Esophagus (tissue), 2 donors: ENCODE data around the gene TMEM91. TPM values are rescaled to one million over a fixed set of nuclear protein-coding genes. Genes with fewer than 3 reads are reported as not detected.

ENCODE experiments used
- H3K27ac ChIP-seq, 2 donors: one replicate each; pipeline ENCODE4 v1.5.1; 2013; ENCODE audit warnings: low read depth in 2 of 2, mild to moderate bottlenecking in 2 of 2, inconsistent platforms in 1 of 2, low read length in 1 of 2, moderate library complexity in 1 of 2
- H3K27me3 ChIP-seq, 2 donors: one replicate each; pipeline ENCODE4 v1.6.1; 2013; ENCODE audit warnings: low read length in 2 of 2, control low read depth in 1 of 2, mild to moderate bottlenecking in 1 of 2; ENCODE audit not compliant: insufficient read depth in 2 of 2, control insufficient read depth in 1 of 2
- H3K36me3 ChIP-seq, 2 donors: one replicate each; pipeline ENCODE4 v1.6.1; 2013; ENCODE audit warnings: low read length in 1 of 2; ENCODE audit not compliant: control insufficient read depth in 2 of 2, insufficient read depth in 2 of 2
- H3K4me1 ChIP-seq, 2 donors: one replicate each; pipeline ENCODE4 v1.6.1; 2013; ENCODE audit warnings: low read length in 1 of 2; ENCODE audit not compliant: control insufficient read depth in 2 of 2, insufficient read depth in 2 of 2
- H3K4me3 ChIP-seq, 2 donors: one replicate each; pipeline ENCODE4 v1.5.1; 2013; ENCODE audit warnings: low read length in 2 of 2, mild to moderate bottlenecking in 2 of 2, low read depth in 1 of 2, moderate library complexity in 1 of 2
- H3K9me3 ChIP-seq, 2 donors: one replicate each; pipeline ENCODE4 v1.6.1; 2013; ENCODE audit warnings: mild to moderate bottlenecking in 2 of 2, low read depth in 1 of 2, low read length in 1 of 2, moderate library complexity in 1 of 2; ENCODE audit not compliant: control insufficient read depth in 2 of 2, insufficient read depth in 1 of 2
- WGBS, 2 donors: extraction: QIAGEN DNeasy Blood & Tissue Kit; methylation state at CpG; one replicate each; pipeline ENCODE4 v1.1.7; 2013; 5-methylcytosine and 5-hydroxymethylcytosine counted together
- polyA plus RNA-seq, 2 donors: library from polyadenylated mRNA; stranded (reverse); fragments of 200-250 nt; gene quantifications; one replicate each; pipeline ENCODE4 v1.2.3, GENCODE V29; 2013
- donor health status: healthy with polysubstance abuse.
- donor health status: Bipolar disorder and iron deficiency.

TMEM91 gene
- polyA plus RNA-seq, 2 donors, result 13.8 to 17.3 TPM

DNA sequence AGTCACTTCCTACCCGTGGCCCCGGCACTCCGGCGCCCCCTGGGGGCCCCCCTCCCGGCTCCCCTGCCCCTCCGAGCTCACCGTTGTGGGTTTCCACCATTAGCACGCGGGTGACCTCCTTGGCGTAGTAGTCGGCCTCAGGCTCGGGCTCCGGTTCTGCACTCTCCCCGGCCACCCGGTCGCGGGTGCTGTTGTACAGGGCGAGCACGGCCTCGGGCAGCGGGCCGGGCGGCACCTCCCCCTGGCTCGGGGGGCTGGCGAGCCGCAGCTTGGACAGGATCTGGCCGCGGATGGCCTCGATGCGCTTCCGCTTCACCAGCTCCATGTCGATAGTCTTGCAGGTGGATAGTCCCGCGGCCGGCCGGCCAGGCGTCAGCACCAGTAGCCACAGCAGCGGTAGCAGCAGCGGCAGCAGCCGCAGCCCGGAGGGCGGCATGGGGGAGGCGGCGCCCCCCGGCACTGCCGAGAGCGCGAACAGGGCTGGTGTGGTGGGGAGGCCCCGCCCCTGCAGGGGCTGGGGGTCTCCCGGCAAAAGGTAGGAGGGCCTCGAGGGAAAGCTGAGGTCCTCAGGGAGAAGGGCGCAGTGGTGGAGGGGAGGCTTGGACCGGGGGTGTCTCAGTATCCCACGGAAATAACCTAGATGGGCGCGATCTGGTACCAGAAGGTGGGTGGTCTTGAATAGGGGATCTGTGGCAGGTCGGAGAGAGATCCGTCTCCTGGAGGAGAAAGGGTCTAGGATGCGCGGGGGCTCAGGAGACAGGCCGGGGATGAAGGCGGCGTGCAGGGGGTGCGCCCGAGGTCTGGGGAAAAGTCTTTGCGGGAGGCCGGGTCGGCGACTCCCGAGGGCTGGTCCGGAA lies 23.5 kb upstream of the TMEM91 start:
- H3K36me3 ChIP-seq, result no peaks in the 10 kb centered on the region
- H3K27me3 ChIP-seq, result no peaks in the 10 kb centered on the region
- H3K4me1 ChIP-seq, result peaks cover 5 to 8% of the 10 kb centered on the region in 2 donors
- H3K9me3 ChIP-seq, result no peaks in the 10 kb centered on the region
- peak overlapping the region; percentile 72 to 73 for H3K4me3 ChIP-seq
- 1% methylated on average over 70 to 71 of the region's 71 CpGs for WGBS, 2 donors
- peak overlapping the region; percentile 77 to 90 for H3K27ac ChIP-seq

DNA sequence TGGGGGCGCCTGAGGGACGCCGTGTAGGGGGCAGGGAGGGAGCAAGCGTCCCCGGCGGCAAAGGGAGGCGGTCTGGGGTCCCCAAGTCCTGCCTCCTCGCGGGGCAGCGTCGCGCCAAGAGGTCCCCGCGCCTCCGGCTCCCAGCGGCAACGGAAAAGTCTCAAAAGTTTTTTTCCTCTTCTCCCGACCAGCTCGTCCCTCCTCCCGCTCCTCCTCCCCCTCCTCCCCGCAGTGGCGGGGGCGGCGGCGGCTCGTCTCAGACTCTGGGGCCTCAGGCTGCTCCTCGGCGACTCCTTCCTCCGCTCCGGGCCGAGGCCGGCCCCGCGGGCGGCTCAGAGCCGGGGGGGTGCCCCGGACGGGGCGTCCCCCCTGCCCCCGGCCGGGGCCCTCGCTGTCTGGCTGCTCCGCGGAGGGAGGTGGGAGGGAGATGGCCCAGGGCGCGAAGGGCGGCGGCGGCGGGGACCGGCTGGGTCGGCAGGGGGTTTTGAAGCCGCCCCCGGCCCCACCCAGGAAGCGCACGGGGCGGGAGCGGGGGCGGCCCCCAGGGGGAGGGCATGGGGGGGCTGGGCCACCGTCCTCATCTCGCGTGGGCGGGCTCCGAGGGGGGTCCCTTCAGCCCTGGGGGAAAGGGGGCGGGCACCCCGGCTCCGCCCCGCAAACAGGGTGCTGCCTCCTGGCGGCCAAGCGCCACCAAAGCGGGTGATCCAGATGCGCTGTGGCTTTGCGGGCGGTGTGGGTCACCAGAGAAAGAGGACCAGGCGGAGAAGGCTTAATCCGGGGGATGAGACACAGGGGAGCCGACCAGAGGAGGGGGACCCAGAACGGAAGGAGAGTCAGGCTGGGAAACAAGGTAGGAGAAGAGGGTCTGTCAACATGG lies 22.6 kb upstream of the TMEM91 start, which contains the start of gene TGFB1:
Gene TGFB1 (minus strand): TSS at position 457 of the 877 bp plus-strand sequence. CDS start 878 bp downstream, outside the sequence.
- WGBS, 2 donors, result 1% methylated on average over 34 to 78 of the region's 78 CpGs
- peak within 1 kb of the TSS; percentile 77 to 90 for H3K27ac ChIP-seq
- H3K9me3 ChIP-seq, result no peaks in the 10 kb centered on the region
- H3K27me3 ChIP-seq, result no peaks in the 10 kb centered on the region
- H3K36me3 ChIP-seq, result no peaks in the 10 kb centered on the region
- H3K4me3 ChIP-seq, result peak within 1 kb of the TSS; percentile 72 to 73
- peaks cover 5 to 8% of the 10 kb centered on the region in 2 donors for H3K4me1 ChIP-seq

DNA sequence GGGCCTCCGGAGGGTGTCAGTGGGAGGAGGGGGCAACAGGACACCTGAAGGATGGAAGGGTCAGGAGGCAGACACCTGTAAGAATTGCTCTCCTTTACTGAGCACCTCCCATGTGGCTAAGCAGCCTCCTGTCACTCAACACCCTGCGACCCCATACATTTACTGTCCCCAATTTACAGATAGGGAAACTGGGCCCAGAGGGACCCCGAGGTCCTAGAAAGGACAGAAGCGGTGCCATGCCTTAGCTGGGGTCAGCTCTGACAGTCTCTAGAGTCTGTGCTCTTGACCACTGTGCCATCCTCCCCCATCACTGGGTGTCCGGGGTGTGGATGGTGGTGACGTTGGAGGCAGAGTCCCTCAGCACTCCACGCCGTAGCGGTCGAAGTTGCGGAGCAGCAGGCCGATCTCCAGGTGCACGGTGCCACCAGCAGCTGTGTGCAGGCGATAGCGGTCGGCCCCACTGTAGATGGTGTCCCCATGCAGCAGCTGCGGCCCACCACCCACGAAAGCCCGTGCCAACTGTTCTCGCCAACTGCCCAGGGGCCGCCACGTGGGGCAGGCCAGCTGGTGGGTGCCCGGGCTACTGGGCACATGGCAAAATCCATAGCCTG lies 21.9 kb upstream of the TMEM91 start:
- peak overlapping the region; percentile 72 to 73 for H3K4me3 ChIP-seq
- peaks cover 5 to 8% of the 10 kb centered on the region in 2 donors for H3K4me1 ChIP-seq
- H3K27ac ChIP-seq, result peak overlapping the region in 1 of 2 donors; percentile 77
- WGBS, 2 donors, result 89 to 90% methylated on average over 23 of the region's 23 CpGs
- no peaks in the 10 kb centered on the region for H3K9me3 ChIP-seq
- H3K36me3 ChIP-seq, result no peaks in the 10 kb centered on the region
- no peaks in the 10 kb centered on the region for H3K27me3 ChIP-seq

DNA sequence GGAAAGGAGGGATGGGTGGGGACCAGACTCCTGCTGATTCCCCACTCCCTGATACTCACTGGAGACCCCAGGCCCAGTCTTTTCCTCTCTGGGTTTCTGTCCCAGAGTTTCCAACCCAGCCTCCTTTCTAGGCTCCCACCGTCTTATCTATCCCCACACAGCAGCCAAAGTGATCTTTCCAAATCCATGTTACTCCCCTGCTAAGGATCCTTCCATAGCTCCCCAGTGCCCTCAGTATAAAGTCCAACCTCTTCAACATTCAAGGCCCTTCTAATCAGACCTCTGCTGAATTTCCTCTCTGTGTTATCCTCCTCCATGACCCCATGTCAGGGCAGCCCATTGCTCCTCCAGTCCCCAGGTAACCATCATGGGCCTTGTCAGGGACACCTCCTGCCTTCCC lies 21.3 kb upstream of the TMEM91 start:
- Histone ChIP-seq H3K27ac (no peak overlapping the region), H3K4me1 (peaks cover 5 to 8% of the 10 kb centered on the region in 2 donors), H3K9me3 (no peaks in the 10 kb centered on the region), H3K27me3 (no peaks in the 10 kb centered on the region), H3K36me3 (no peaks in the 10 kb centered on the region), H3K4me3 (no peak overlapping the region)
- 94 to 100% methylated on average over 1 of the region's 1 CpG for whole genome bisulfite sequencing, 2 donors

DNA sequence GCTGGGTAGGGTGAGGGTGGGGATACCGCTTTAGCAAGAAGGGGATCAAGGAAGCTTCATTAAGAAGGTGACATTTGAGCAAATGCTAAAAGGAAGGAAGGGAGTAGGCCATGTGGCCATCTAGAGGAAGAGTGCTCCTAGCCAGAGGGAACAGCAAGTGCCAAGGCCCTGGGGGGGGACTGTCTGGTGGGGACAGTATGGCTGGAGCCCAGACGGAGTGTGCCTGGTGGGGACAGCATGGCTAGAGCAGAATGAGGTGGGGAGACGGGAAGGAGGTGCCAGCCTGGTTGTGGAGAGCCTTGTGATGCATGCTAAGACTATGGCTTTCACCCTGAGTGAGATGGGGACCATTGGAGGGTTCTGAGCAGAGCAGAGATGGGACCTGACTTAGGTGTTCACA lies 20.5 kb upstream of the TMEM91 start:
- Histone ChIP-seq H3K9me3 (no peaks in the 10 kb centered on the region), H3K27ac (no peak overlapping the region), H3K36me3 (no peaks in the 10 kb centered on the region), H3K4me1 (peaks cover 3 to 7% of the 10 kb centered on the region in 2 donors), H3K4me3 (no peak overlapping the region), H3K27me3 (no peaks in the 10 kb centered on the region)
- 73 to 82% methylated on average over 3 of the region's 3 CpGs for WGBS, 2 donors

DNA sequence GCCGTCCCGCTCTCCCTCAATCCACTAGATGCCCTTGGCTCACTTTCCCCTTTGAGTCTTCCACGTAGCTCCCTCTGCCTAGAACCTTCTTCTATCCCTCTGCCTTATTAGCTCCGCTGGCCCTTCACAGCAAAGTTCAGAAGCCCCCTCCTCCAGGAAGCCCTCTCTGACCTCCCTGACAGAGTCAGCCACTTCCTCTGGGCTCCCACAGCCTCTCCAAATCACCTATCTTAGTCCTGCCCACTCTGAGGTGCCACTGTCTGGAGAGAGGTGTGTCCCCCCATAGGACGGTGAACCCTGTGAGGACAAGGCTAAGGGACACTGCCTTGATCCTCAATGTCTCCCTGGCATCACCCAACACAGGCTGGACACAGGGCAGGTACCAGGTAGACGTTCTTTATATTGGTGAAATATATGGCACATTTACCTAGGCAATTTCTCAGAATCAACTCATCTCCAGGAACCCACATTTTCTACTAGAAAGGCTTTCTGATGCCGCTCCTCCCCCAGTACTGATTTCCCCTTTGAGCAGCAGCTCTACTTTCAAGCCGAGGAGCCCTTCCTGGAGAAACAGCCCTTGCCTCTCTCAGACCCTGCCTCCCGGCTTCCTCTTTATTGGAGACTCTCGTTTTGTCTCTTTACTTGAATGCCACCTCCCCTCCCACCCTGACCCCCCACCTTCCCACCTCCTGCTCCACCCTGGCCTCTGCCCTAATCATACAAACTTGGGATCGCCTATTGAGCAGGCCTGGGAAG lies 19.2 kb upstream of the TMEM91 start:
- Histone ChIP-seq H3K4me3 (no peak overlapping the region), H3K36me3 (no peaks in the 10 kb centered on the region), H3K9me3 (no peaks in the 10 kb centered on the region), H3K27me3 (no peaks in the 10 kb centered on the region), H3K27ac (peak overlapping the region in 1 of 2 donors; percentile 5), H3K4me1 (peaks cover 0 to 4% of the 10 kb centered on the region in 2 donors)
- WGBS, 2 donors, result 78 to 79% methylated on average over 11 of the region's 11 CpGs

DNA sequence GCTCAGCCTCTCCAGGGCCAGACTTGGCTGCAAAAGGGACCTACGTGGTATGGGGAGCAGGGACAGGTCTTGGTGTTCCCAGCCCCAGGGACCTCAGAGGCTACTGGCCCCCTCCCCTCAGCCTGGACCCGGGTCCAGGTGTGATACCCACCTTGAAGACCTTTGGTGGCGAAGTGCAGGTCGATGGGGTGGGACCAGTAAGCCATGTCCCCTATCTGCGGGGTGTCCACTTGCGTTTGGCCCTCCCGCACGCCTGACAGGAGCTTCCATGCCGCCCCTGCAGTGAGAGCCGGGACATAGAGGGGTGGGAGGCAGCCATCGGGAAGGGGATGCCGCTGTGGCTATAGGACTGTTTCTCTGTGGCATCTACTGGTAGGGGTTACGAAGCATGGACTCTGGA lies 18.6 kb upstream of the TMEM91 start:
- 94 to 96% methylated on average over 13 of the region's 13 CpGs for WGBS, 2 donors
- no peak overlapping the region for H3K27ac ChIP-seq
- no peaks in the 10 kb centered on the region for H3K27me3 ChIP-seq
- no peaks in the 10 kb centered on the region for H3K36me3 ChIP-seq
- peaks cover 0 to 3% of the 10 kb centered on the region in 2 donors for H3K4me1 ChIP-seq
- no peaks in the 10 kb centered on the region for H3K9me3 ChIP-seq
- H3K4me3 ChIP-seq, result no peak overlapping the region

DNA sequence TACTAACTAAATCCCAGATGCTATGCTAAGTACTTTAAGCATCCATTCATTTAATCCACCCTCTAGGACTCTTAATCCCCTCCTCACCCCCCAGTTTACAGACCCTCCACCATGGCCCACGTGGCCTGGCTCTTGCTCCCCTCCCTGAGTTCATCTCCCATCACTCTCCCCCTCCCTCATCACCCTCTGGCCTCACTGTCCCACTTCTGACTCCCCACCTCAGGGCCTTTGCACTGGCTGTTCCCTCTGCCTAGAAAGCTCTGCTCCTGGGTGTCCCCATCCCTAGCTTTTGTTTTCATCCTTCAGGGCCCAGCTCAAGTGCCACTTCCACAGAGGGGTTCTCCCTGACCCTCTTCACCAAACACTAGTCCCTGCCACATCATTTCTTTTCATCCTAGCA lies 16.6 kb upstream of the TMEM91 start:
- Histone ChIP-seq H3K9me3 (no peaks in the 10 kb centered on the region), H3K27me3 (no peaks in the 10 kb centered on the region), H3K4me3 (no peak overlapping the region), H3K36me3 (no peaks in the 10 kb centered on the region), H3K4me1 (peaks cover 0 to 5% of the 10 kb centered on the region in 2 donors), H3K27ac (no peak overlapping the region)
- 83 to 96% methylated on average over 1 of the region's 1 CpG for WGBS, 2 donors
